Stimulated activated CD8-positive, alpha-beta memory T cell treated with anti-CD3 and anti-CD28 coated beads, Interleukin-12 subunit alpha, Interleukin-12 subunit beta, amount 100 ng/mL, for 24 hours (primary cell): ENCODE results near the gene RAB31.
"Not testable (repeated sequence)": the region's sequence is repeated elsewhere in the genome, so short reads cannot be mapped to it uniquely, and the experiment has no call there.

Source experiments
- DNase-seq: peaks from one replicate; pipeline ENCODE4 v3.0.0-alpha.2; 2020; ENCODE audit errors: extremely low read depth

RAB31 gene

GRCh38 chr18:9758624-9759075 is 50.5 kb downstream of the RAB31 start:
- DNase-seq: no peak

- no peak for DNase-seq
Measured at GRCh38 chr18:9760641-9761040, 52.5 kb downstream of the RAB31 start.

GRCh38 chr18:9762526-9762925 is 54.4 kb downstream of the RAB31 start:
- no peak for DNase-seq

- DNase-seq: no peak
Measured at GRCh38 chr18:9763157-9763556, 55.1 kb downstream of the RAB31 start.

- DNase-seq: no peak
Measured at GRCh38 chr18:9764011-9764481, 55.9 kb downstream of the RAB31 start.

- DNase-seq: no peak
Measured at GRCh38 chr18:9765501-9765900, 57.4 kb downstream of the RAB31 start.

- no peak for DNase-seq
Measured at GRCh38 chr18:9766076-9766481, 58.0 kb downstream of the RAB31 start.

- no peak for DNase-seq
Measured at GRCh38 chr18:9766740-9767139, 58.6 kb downstream of the RAB31 start.

GRCh38 chr18:9768071-9768691 is 60.1 kb downstream of the RAB31 start:
- not testable (repeated sequence) for DNase-seq

GRCh38 chr18:9770111-9770510 is 62.0 kb downstream of the RAB31 start:
- DNase-seq: not testable (repeated sequence)

- no peak for DNase-seq
Measured at GRCh38 chr18:9771261-9771976, 63.3 kb downstream of the RAB31 start.

- DNase-seq: no peak
Measured at GRCh38 chr18:9771977-9772660, 64.0 kb downstream of the RAB31 start.

- no peak for DNase-seq
Measured at GRCh38 chr18:9772847-9773677, 65.0 kb downstream of the RAB31 start.

- DNase-seq: no peak
Measured at GRCh38 chr18:9774150-9774549, 66.0 kb downstream of the RAB31 start.

GRCh38 chr18:9775178-9775577 is 67.1 kb downstream of the RAB31 start:
- DNase-seq: no peak

- DNase-seq: no peak
Measured at GRCh38 chr18:9779630-9780029, 71.5 kb downstream of the RAB31 start.

- no peak for DNase-seq
Measured at GRCh38 chr18:9782073-9782857, 74.2 kb downstream of the RAB31 start.

- no peak for DNase-seq
Measured at GRCh38 chr18:9786631-9787030, 78.5 kb downstream of the RAB31 start.

- DNase-seq: no peak
Measured at GRCh38 chr18:9787036-9787435, 78.9 kb downstream of the RAB31 start.

- no peak for DNase-seq
Measured at GRCh38 chr18:9787712-9788111, 79.6 kb downstream of the RAB31 start.

- DNase-seq: no peak
Measured at GRCh38 chr18:9788140-9788539, 80.0 kb downstream of the RAB31 start.
